Endothelial cell (in vitro differentiated cells): Measurements from ENCODE around the gene RAB21. TPM values are rescaled to one million over a fixed set of nuclear protein-coding genes. Genes with fewer than 3 reads are reported as not detected.

Source experiments
- DNase-seq: peaks from one replicate; pipeline ENCODE4 v3.0.0; 2021; ENCODE audit warnings: low spot score
- H3K27ac Mint-ChIP-seq: one replicate; pipeline ENCODE4 v1.8.0; 2021; ENCODE audit warnings: mixed read lengths, inconsistent platforms; ENCODE audit not compliant: unreplicated experiment
- H3K27me3 Mint-ChIP-seq: one replicate; pipeline ENCODE4 v1.8.0; 2021; ENCODE audit warnings: mild to moderate bottlenecking, moderate library complexity, mixed read lengths, inconsistent platforms; ENCODE audit not compliant: unreplicated experiment
- H3K36me3 Mint-ChIP-seq: one replicate; pipeline ENCODE4 v1.8.0; 2021; ENCODE audit warnings: mild to moderate bottlenecking, low read depth, mixed read lengths, inconsistent platforms; ENCODE audit not compliant: unreplicated experiment
- H3K4me1 Mint-ChIP-seq: one replicate; pipeline ENCODE4 v1.8.0; 2021; ENCODE audit warnings: mild to moderate bottlenecking, mixed read lengths, inconsistent platforms; ENCODE audit not compliant: unreplicated experiment
- H3K4me3 Mint-ChIP-seq: one replicate; pipeline ENCODE4 v1.8.0; 2021; ENCODE audit warnings: mild to moderate bottlenecking, mixed read lengths, inconsistent platforms; ENCODE audit not compliant: unreplicated experiment
- H3K9me3 Mint-ChIP-seq: one replicate; pipeline ENCODE4 v1.8.0; 2021; ENCODE audit warnings: mixed read lengths, inconsistent platforms; ENCODE audit not compliant: unreplicated experiment
- total RNA-seq: library from RNA; stranded (reverse); fragmentation: NEBNext Ultra II Directional; extraction: Animal tissue kit (Norgen Biotek cat#: 25700); gene quantifications from one replicate; pipeline ENCODE4 v1.2.1, GENCODE V29; 2021; ENCODE audit not compliant: unreplicated experiment
- TF ChIP-seq, protein P1 (sequence below): fragments of 200-600 bp; sonication (generic); IDR thresholded peaks from one replicate; pipeline ENCODE4 v1.5.0; 2021; ENCODE audit warnings: antibody characterized with exemption; ENCODE audit not compliant: unreplicated experiment

Gene RAB21
- total RNA-seq, 1 donor from 2014 or later = 53.7 TPM

DNA sequence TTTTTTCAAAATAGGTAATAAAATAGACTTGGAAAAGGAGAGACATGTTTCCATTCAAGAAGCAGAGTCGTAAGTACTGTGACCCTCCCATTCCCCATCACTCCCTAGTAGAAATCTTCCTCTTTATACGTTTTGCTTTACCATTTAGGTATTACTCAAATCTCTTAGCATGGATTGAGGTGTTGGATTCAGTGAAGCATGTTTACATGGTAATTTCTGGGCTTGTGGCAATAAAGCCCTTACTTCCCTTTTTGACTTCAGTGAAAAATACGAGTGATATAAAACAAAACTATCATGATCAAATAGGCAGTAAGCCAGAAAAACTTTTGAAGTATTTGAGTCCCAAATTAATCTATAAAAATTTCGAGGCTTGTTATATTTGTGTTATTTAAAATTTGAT, 27.4 kb downstream of the RAB21 start:
- no peaks in the 10 kb centered on the region for H3K27me3 Mint-ChIP-seq
- no peak for DNase-seq
- H3K4me3 Mint-ChIP-seq = no peak overlapping the region
- no peaks in the 10 kb centered on the region for H3K36me3 Mint-ChIP-seq
- H3K27ac Mint-ChIP-seq = no peak overlapping the region
- TF ChIP-seq, protein P1, sequence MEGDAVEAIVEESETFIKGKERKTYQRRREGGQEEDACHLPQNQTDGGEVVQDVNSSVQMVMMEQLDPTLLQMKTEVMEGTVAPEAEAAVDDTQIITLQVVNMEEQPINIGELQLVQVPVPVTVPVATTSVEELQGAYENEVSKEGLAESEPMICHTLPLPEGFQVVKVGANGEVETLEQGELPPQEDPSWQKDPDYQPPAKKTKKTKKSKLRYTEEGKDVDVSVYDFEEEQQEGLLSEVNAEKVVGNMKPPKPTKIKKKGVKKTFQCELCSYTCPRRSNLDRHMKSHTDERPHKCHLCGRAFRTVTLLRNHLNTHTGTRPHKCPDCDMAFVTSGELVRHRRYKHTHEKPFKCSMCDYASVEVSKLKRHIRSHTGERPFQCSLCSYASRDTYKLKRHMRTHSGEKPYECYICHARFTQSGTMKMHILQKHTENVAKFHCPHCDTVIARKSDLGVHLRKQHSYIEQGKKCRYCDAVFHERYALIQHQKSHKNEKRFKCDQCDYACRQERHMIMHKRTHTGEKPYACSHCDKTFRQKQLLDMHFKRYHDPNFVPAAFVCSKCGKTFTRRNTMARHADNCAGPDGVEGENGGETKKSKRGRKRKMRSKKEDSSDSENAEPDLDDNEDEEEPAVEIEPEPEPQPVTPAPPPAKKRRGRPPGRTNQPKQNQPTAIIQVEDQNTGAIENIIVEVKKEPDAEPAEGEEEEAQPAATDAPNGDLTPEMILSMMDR = no peak
- peaks cover 14% of the 10 kb centered on the region for H3K4me1 Mint-ChIP-seq
- H3K9me3 Mint-ChIP-seq = no peaks in the 10 kb centered on the region

DNA sequence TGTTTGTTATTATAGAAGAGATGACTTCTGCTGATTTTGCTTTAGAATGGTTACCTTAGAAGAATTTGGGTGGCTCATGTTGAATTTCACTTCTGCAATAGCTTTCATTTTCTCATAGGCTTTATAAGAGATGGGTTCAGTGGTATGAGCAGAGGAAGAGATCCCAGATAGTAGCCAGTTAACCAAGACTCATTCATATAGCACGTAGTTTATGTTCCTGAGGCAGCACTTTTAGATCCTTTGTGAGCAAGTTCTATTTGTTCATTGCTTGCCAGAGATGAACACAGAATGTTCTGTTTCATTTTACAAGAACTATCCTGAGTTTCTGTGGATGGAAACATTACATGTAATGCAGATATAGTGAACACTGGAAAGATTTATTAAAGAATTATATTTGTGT, 32.2 kb downstream of the RAB21 start:
- H3K4me3 Mint-ChIP-seq = no peak overlapping the region
- H3K27me3 Mint-ChIP-seq = no peaks in the 10 kb centered on the region
- H3K9me3 Mint-ChIP-seq = no peaks in the 10 kb centered on the region
- peaks cover 29% of the 10 kb centered on the region for H3K4me1 Mint-ChIP-seq
- DNase-seq = no peak
- H3K36me3 Mint-ChIP-seq = no peaks in the 10 kb centered on the region
- peak overlapping the region; percentile 21 for H3K27ac Mint-ChIP-seq
- TF ChIP-seq, protein P1 = no peak

DNA sequence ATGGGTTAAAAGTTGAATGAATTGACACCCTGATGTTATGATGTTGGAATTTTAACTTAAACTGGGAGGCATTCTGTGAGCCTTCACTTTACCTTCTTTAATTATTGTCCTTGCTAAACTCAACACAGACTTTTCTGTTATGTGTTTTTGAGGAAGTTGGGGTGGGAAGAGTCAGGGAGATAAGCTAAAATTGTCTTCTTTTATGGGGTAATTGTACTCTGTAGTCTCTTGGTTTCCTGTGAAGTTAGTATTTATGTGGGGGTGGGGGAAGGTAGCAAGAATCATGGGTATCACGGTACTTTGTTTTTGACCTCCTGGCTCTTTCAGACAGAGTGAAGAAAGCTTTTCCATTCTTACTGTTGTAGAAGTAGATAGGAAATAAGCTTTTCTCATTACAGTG, 32.9 kb downstream of the RAB21 start:
- TF ChIP-seq, protein P1 = no peak
- DNase-seq = no peak
- Mint-ChIP-seq H3K36me3 (no peaks in the 10 kb centered on the region), H3K27me3 (no peaks in the 10 kb centered on the region), H3K27ac (peak overlapping the region; percentile 97), H3K4me3 (peak overlapping the region; percentile 13), H3K4me1 (peaks cover 29% of the 10 kb centered on the region), H3K9me3 (no peaks in the 10 kb centered on the region)

DNA sequence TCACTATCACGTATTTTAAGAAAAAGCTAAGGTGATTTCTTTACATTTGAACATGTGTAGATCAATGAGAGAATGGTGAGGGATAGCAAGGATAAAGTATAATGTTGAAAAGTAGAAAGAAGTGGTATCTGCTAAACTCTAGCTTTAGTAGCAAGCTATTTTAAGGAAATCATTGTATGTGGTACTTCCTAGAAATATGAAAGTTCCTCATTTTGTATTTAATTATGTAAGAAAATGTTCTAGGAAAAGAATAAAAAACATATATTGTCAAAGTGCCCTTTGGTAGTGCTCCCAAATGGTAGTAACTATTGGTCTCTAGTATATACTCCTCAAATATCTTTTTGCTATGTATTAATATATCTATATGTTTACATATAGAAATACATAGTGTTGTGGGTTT, 35.7 kb downstream of the RAB21 start:
- TF ChIP-seq, protein P1 = no peak
- H3K36me3 Mint-ChIP-seq = no peaks in the 10 kb centered on the region
- no peaks in the 10 kb centered on the region for H3K9me3 Mint-ChIP-seq
- no peaks in the 10 kb centered on the region for H3K27me3 Mint-ChIP-seq
- no peak overlapping the region for H3K27ac Mint-ChIP-seq
- H3K4me1 Mint-ChIP-seq = peaks cover 24% of the 10 kb centered on the region
- no peak for DNase-seq
- no peak overlapping the region for H3K4me3 Mint-ChIP-seq

DNA sequence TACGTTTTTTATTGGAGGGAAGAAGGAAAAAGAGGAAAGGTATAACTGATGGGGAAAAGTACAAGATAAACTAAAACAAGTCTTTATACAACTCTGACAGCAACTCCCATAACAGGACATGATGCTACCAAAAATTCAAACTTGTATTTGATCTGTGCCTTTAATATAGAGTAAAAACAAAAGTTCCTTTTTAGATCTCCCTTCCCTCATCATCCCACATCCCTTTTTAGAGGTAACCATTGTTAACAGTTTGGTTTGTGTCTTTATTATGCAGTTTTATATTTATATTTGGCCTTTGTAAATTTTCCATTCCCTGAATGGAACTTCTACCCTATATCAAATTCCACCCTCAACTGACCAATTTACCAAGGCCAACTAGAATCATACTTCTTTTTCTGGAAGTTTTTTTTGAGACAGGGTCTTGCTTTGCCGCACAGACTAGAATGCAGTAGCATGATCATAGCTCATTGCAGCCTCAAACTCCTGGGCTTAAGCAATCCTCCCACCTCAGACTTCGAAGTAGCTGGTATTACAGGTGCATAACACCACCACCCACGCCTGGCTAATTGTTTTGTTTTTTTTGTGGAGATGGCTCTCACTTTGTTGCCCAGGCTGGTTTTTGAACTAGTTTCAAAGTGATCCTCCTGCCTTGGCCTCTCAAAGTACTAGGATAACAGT, 36.9 kb downstream of the RAB21 start:
- peaks cover 31% of the 10 kb centered on the region for H3K4me1 Mint-ChIP-seq
- H3K36me3 Mint-ChIP-seq = no peaks in the 10 kb centered on the region
- no peak overlapping the region for H3K4me3 Mint-ChIP-seq
- TF ChIP-seq, protein P1 = no peak
- H3K27me3 Mint-ChIP-seq = no peaks in the 10 kb centered on the region
- H3K27ac Mint-ChIP-seq = peak overlapping the region; percentile 16
- no peak for DNase-seq
- H3K9me3 Mint-ChIP-seq = no peaks in the 10 kb centered on the region
